ENCODE results near the gene SLC25A46. TPM values are rescaled to one million over a fixed set of nuclear protein-coding genes. Genes with fewer than 3 reads are reported as not detected.

SLC25A46 gene
- total and polyA plus RNA-seq, 2 experiments from 2014 or later, result 14.1 to 33.1 TPM

DNA sequence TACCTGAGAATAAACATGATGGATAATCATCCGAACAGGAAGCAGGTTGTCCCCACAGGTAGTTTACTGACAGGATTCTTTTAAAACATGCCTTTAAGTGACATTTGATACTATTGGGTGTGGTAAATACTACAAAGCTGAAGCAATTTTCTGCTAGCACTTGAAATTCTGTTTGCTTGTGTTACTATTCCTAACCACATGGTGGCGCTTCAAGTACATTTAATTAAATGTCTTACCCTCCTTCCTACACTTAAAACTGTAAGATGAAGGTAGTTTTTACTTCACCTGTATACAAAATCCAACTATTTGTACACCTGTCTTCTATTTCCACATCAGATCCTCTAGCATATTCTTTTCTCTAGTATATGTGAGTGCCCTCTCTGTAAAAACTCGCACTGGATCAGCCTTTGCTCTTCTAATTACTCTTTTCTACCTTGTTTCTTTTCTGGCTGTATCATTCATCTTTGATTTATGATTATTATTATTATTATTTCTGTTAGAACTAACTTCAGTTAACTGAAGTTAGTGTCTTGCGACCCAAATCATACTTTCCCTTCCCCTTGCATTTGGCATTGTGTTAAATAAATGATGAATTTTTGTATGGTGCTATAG, 18.4 kb downstream of the SLC25A46 start:
- Mint-ChIP-seq H3K4me1 (no peaks in the 10 kb centered on the region; the same call in 1 of the 3 replicates), H3K27ac (no peak overlapping the region), H3K9me3 (no peaks in the 10 kb centered on the region), H3K36me3 (ENCODE audit: low read depth) (no peaks in the 10 kb centered on the region; the same call in 2 of the 3 replicates), H3K27me3 (ENCODE audit: insufficient read depth, low read depth, poor library complexity) (no peaks in the 10 kb centered on the region), H3K4me3 (no peak overlapping the region)
- Histone ChIP-seq H3K4me2 (no peak overlapping the region), H3K36me3 (ENCODE audit: insufficient read depth) (0 out of 2 replicates have a peak, but pooled peaks cover 3% of the 10 kb centered on the region), H3K79me2 (replicated peaks; ENCODE audit: insufficient read depth) (no peaks in the 10 kb centered on the region), H3F3A (replicated peaks; ENCODE audit: low read depth) (no peaks in the 10 kb centered on the region), H3K9me2 (ENCODE audit: insufficient read depth) (no peaks in the 10 kb centered on the region), H3K4me3 (no peak overlapping the region), H3K27ac (ENCODE audit: low read depth) (no peak overlapping the region), H4K20me1 (replicated peaks; ENCODE audit: insufficient read depth) (no peaks in the 10 kb centered on the region), H3K27me3 (ENCODE audit: insufficient read depth) (no peaks in the 10 kb centered on the region), H3K4me1 (ENCODE audit: insufficient read depth) (no peaks in the 10 kb centered on the region), H2AFZ (no peak overlapping the region)
- ATAC-seq (no peak), DNase-seq (ENCODE audit: low spot score) (peak; percentile 74)
- TF ChIP-seq, protein P1, sequence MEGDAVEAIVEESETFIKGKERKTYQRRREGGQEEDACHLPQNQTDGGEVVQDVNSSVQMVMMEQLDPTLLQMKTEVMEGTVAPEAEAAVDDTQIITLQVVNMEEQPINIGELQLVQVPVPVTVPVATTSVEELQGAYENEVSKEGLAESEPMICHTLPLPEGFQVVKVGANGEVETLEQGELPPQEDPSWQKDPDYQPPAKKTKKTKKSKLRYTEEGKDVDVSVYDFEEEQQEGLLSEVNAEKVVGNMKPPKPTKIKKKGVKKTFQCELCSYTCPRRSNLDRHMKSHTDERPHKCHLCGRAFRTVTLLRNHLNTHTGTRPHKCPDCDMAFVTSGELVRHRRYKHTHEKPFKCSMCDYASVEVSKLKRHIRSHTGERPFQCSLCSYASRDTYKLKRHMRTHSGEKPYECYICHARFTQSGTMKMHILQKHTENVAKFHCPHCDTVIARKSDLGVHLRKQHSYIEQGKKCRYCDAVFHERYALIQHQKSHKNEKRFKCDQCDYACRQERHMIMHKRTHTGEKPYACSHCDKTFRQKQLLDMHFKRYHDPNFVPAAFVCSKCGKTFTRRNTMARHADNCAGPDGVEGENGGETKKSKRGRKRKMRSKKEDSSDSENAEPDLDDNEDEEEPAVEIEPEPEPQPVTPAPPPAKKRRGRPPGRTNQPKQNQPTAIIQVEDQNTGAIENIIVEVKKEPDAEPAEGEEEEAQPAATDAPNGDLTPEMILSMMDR (conservative IDR thresholded peaks at IDR 0.05; ENCODE audit: low read depth in 2 of 2), result peak; percentile 64 to 78
- no peak for TF ChIP-seq NANOG (IDR thresholded peaks at IDR 0.05; ENCODE audit: borderline replicate concordance)

DNA sequence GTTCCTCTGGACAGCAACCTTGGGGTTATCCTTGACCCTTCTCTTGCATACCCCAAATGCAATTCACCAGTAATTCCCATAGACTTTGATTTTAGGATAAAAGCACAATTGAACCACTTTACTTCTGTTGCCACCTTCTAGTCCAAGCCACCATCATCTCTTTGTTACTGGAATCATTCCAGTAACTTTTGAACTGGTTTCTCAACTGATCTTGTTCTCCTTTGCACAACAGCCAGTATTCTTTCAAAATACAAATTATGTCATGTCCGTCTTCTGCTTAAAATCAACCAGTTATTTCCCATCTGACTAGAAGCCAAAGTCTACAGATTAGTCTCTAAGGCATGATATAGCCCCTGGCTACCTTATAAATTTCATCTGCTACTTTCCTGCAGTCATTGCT, 21.4 kb downstream of the SLC25A46 start:
- ATAC-seq (no peak), DNase-seq (ENCODE audit: low spot score) (no peak)
- Mint-ChIP-seq H3K4me1 (no peaks in the 10 kb centered on the region), H3K4me3 (no peak overlapping the region), H3K36me3 (ENCODE audit: low read depth) (no peaks in the 10 kb centered on the region), H3K9me3 (no peaks in the 10 kb centered on the region), H3K27ac (no peak overlapping the region), H3K27me3 (ENCODE audit: insufficient read depth, low read depth, poor library complexity) (no peaks in the 10 kb centered on the region)
- Histone ChIP-seq H3K9me2 (ENCODE audit: insufficient read depth) (no peaks in the 10 kb centered on the region), H3K4me2 (no peak overlapping the region), H4K20me1 (replicated peaks; ENCODE audit: insufficient read depth) (no peaks in the 10 kb centered on the region), H2AFZ (no peak overlapping the region), H3K4me3 (no peak overlapping the region), H3K4me1 (ENCODE audit: insufficient read depth) (no peaks in the 10 kb centered on the region), H3K36me3 (ENCODE audit: insufficient read depth) (0 out of 2 replicates have a peak, but pooled peaks cover 3% of the 10 kb centered on the region), H3K27ac (ENCODE audit: low read depth) (no peak overlapping the region), H3K27me3 (ENCODE audit: insufficient read depth) (no peaks in the 10 kb centered on the region), H3K79me2 (replicated peaks; ENCODE audit: insufficient read depth) (no peaks in the 10 kb centered on the region), H3F3A (replicated peaks; ENCODE audit: low read depth) (no peaks in the 10 kb centered on the region)
- no peak for TF ChIP-seq EZH2phosphoT487 (IDR thresholded peaks at IDR 0.05; ENCODE audit: unreplicated experiment)
- TF ChIP-seq, protein P1 (conservative IDR thresholded peaks at IDR 0.05; ENCODE audit: low read depth in 2 of 2), result no peak
- TF ChIP-seq EZH2 (IDR thresholded peaks at IDR 0.05; ENCODE audit: low read depth, unreplicated experiment), result no peak
- TF ChIP-seq POLR2AphosphoS5 (IDR thresholded peaks at IDR 0.05; ENCODE audit: low read depth), result no peak
- TF ChIP-seq, protein P2, sequence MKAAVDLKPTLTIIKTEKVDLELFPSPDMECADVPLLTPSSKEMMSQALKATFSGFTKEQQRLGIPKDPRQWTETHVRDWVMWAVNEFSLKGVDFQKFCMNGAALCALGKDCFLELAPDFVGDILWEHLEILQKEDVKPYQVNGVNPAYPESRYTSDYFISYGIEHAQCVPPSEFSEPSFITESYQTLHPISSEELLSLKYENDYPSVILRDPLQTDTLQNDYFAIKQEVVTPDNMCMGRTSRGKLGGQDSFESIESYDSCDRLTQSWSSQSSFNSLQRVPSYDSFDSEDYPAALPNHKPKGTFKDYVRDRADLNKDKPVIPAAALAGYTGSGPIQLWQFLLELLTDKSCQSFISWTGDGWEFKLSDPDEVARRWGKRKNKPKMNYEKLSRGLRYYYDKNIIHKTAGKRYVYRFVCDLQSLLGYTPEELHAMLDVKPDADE (IDR thresholded peaks at IDR 0.05), result no peak
- TF ChIP-seq NANOG (IDR thresholded peaks at IDR 0.05; ENCODE audit: borderline replicate concordance), result no peak
- TF ChIP-seq JUNB (IDR thresholded peaks at IDR 0.05; ENCODE audit: unreplicated experiment), result no peak
- no peak for TF ChIP-seq ZNF114 (CRISPR knock-in tag; IDR thresholded peaks at IDR 0.05)
- no peak for TF ChIP-seq STAT1 (IDR thresholded peaks at IDR 0.05; ENCODE audit: unreplicated experiment)
- no peak for TF ChIP-seq ZNF331 (CRISPR knock-in tag; IDR thresholded peaks at IDR 0.05; ENCODE audit: low read depth)
